ENCODE data around the gene CCDC63.

The CCDC63 gene

DNA sequence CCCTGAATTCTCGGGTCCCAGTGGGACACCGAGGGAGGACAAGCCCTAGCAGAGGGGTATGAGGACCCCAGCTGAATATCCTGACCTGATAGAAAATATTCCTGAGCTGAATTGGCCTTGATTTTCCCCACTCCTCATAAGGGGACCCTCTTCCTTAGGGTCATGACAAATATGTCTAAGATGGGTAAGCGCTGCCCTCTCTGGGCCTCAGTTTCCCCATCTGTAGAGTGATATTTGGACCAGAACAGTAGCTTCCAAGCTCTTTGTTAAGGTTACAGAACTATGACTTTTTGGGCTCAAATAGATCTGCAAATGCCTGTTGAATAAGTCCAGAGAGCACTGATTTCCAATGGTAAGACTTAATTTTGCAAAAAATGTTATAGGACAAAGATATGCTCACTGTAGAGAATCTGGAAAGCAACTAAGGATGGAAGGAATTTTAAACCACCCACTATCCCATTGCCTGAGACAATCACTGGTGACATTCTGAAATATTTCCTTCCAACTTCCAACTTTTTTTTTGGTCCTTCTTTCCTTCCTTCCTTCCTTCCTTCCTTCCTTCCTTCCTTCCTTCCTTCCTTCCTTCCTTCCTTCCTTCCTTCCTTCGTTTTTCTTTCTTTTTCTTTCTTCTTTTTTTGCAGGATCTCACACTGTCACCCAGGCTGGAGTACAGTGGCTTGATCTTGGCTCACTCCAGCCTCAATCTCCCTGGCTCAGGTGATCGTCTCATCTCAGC is 41.6 kb downstream of the CCDC63 start:
- DNase-seq = no peak

- no peak for DNase-seq
Measured at GRCh38 chr12:110889361-110889760, 42.6 kb downstream of the CCDC63 start.

GRCh38 chr12:110893956-110894355 is 47.2 kb downstream of the CCDC63 start:
- no peak for DNase-seq

GRCh38 chr12:110896559-110896958 is 49.8 kb downstream of the CCDC63 start:
- DNase-seq = no peak

DNA sequence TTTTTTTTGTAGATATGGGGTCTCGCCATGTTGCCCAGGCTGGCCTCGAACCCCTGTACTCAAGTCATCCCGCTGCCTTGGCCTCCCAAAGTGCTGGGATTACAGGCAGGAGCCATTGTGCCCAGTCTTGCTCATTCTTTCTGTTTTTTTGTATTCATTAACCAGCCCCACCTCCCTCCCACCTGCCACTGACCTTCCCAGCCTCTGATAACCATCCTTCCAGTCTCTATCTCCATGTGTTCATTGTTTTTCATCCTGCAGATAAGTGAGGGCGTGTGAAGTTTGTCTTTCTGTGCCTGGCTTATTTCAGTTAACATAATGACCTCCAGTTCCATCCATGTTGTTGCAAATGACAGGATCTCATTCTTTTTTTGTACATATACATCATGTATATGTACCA is 54.6 kb downstream of the CCDC63 start:
- DNase-seq = no peak

GRCh38 chr12:110903511-110903910 is 56.7 kb downstream of the CCDC63 start:
- DNase-seq = no peak

DNA sequence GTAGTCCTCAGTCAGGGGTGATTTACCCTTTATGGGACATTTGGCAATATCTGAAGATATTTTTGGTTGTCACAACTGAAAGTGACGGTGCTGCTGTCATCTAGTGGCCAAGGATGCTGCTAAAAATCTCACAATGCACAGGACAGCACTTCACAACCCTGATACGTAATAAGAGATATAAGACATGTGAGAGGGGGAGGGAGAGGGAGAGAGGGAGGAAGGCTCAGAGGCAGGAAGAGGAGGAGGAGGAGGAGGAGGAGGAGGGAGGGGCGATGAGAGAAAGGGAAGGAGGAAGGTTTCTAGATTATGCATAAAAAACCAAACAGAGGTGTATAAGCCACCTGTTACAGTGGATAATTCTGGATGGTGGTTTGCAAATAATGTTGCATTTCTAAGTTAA is 59.3 kb downstream of the CCDC63 start:
- no peak for DNase-seq

GRCh38 chr12:110906516-110906915 is 59.7 kb downstream of the CCDC63 start:
- DNase-seq = no peak

- DNase-seq = no peak
Measured at GRCh38 chr12:110906985-110907384, 60.2 kb downstream of the CCDC63 start.

DNA sequence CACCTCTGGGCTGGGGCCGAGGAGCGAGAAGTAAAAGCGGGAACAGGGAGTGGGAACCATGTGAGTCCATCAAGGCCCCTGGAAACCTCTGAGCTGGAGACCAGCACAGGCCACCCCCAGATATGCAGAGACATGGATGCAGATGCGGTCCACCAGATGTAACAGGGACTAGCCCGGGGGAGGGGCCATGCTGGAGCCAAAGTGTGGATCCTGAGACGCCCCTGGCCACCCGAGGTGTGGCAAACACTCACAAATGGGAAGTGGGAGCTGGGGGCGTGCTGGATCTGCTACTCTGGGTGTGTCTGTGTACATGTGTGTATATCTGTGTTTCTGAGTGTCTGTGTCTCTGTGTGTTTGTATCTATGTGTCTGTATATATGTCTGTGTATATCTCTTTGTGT is 60.8 kb downstream of the CCDC63 start:
- no peak for DNase-seq

DNA sequence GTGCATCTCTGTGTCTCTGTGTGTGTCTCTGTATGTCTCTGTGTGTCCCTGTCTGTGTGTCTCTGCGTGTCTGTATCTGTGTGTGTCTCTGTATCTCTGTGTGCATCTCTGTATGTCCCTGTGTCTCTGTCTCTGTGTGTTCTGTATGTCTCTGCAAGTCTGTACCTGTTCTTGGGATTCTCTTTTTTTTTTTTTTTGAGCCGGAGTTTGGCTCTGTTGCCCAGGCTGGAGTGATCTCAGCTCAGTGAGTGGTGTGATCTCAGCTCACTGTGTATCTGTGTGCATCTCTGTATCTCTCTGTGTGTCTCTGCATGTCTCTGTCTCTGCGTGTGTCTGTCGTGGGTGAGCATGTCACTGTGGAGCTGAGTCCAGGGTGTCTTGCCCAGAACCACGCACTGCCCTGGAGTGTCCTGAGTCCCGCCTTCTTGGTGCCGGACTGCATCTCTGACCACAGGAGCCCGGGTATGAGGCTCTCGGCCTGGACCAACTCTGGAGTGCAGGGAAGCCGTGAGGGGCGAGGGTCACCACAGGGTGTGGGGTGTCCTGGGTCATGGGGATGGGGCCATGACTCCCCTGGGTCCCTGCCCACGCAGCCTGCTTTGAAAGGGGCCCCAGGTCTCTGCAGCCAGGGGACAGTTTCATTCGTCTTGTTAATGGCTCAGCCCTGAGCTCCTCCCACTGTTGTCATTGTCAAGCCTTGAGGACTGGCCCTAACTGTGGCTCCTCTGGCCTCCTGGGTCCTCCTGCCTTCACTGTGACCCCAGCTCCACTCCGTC is 61.8 kb downstream of the CCDC63 start:
- DNase-seq = no peak

- DNase-seq = no peak
Measured at GRCh38 chr12:110912263-110912662, 65.5 kb downstream of the CCDC63 start.

- no peak for DNase-seq
Measured at GRCh38 chr12:110913119-110914056, 66.6 kb downstream of the CCDC63 start.

DNA sequence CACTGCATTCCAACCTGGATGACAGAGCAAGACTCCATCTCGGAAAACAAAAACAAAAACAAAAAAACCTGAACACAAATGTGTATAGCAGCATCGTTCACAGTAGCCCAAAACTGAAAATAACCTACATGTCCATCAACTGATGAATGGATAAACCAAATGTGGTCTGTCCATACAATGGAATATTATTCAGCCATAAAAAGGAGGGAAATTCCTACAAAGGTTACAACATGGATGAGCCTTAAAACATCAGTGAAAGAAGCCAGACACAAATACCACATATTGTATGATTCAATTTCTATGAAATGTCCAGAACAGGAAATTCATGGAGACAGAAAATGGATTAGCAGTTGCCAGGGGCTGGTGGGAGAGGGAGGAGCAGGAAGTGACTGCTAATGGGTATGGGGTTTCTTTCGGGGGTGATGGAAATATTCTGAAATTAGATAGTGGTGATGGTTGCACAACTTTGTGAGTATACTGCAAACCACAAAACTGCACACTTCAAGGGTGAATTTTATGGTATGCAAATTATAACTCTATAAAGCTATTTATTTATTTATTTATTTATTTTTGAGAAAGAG is 69.6 kb downstream of the CCDC63 start:
- no peak for DNase-seq

DNA sequence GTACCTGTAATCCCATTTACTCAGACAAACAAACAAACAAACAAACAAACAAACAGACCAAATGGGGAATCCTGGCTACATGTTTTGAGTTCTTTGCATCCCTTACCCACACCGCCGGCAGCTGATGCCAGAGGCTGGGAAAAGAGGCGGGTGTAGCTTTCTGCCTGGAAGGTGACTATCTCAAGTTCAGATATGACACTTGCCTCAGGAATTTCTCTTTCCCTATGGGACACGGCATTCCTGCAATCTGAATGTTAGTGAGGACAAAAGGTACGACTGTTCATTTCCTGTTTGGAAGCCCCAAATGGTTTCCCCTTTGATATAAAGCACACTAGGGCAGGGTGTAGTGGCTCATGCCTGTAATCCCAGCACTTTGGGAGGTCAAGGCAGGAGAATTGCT is 70.7 kb downstream of the CCDC63 start:
- DNase-seq = no peak

DNA sequence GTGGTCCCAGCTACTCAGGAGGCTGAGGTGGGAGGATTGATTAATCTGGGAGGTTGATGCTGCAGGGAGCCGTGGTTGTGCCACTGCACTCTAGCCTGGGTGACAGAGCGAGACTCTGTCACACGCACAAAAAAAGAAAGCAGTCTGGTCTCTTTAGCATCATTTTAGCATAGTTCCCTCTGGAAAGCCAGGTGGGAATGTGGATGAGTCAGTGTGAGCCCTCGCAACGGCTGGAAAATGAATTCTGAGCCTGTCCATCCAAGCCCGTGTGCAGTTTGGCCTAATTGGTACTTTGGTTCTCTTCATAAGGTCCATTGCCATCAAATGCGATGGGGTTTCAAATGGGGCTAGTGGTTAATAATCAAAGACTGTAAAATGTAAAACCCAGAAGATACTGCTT is 71.2 kb downstream of the CCDC63 start:
- no peak for DNase-seq

GRCh38 chr12:110919720-110920119 is 72.9 kb downstream of the CCDC63 start:
- no peak for DNase-seq

- no peak for DNase-seq
Measured at GRCh38 chr12:110920324-110920910, 73.6 kb downstream of the CCDC63 start, which contains the start of gene MYL2. Gene MYL2, minus strand, starts transcription at chr12:110920579. Its CDS starts 50 bp downstream, at chr12:110920529.

- no peak for DNase-seq
Measured at GRCh38 chr12:110921262-110921661, 74.5 kb downstream of the CCDC63 start.

- no peak for DNase-seq
Measured at GRCh38 chr12:110922652-110923051, 75.9 kb downstream of the CCDC63 start.

DNA sequence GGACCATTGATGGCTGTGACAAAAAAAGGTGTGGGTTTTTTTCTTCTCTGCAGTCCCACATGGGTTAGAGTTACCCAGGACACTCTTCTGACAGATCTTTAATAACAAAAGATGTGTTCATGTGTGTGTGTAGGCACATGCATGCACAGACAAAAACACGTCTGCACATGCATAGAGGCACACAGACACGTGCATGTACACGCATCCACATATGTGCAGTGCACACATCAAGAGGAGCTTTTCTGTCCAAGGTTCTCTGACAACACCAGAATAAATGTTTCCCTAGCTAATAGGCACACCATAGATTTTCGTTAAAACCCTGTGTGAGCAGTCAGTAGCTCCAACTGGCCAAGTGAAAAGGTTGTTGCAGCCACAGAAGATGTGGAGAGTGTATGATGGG is 76.4 kb downstream of the CCDC63 start:
- DNase-seq = no peak

GRCh38 chr12:110923692-110924334 is 77.0 kb downstream of the CCDC63 start:
- no peak for DNase-seq

All from NCI-H1436 (cell line).